Measurements from ENCODE around the gene TNNT2.

TNNT2 gene

DNA sequence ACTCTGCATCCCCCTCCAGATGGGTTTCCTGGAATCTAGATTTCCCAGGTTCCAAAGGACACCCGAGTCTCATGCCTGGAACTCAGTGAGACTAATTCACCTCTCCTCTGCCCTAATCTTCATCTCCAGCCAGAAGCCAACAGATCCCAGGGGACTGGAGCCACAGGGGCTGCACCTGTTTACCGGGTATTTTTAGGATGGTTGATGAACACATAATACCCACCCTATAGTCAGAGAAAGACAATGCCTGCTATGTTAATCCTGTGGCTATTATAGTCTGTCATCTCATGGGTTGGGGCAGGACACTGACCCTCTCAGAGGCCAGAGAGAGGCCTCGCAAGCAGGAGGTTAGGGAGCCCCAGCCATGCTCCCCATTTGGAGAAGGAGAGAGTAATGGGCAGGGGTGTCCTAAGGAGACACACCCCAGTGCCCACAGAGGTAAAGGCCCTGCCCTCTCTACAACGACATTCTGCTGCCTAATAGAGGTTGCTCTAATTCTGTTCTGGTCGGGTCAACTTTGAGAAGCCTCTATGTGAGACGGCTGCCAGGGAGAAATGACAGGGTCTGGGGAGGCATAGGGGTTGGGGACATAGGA is 45.1 kb upstream of the TNNT2 start:
- no peak overlapping the region for H2AFZ ChIP-seq
- no peaks in the 10 kb centered on the region for H3K27me3 ChIP-seq (ENCODE audit: control insufficient read depth, insufficient read depth, low read length)
- H3K79me2 ChIP-seq = no peaks in the 10 kb centered on the region
- H3K36me3 ChIP-seq (ENCODE audit: control insufficient read depth, insufficient read depth, low read length) = no peaks in the 10 kb centered on the region
- no peak overlapping the region for H3K4me3 ChIP-seq (ENCODE audit: low read depth, low read length)
- no peak overlapping the region for H3K9ac ChIP-seq
- no peaks in the 10 kb centered on the region for H3K4me1 ChIP-seq
- no peak overlapping the region for H3K27ac ChIP-seq
- TF ChIP-seq, protein P1, sequence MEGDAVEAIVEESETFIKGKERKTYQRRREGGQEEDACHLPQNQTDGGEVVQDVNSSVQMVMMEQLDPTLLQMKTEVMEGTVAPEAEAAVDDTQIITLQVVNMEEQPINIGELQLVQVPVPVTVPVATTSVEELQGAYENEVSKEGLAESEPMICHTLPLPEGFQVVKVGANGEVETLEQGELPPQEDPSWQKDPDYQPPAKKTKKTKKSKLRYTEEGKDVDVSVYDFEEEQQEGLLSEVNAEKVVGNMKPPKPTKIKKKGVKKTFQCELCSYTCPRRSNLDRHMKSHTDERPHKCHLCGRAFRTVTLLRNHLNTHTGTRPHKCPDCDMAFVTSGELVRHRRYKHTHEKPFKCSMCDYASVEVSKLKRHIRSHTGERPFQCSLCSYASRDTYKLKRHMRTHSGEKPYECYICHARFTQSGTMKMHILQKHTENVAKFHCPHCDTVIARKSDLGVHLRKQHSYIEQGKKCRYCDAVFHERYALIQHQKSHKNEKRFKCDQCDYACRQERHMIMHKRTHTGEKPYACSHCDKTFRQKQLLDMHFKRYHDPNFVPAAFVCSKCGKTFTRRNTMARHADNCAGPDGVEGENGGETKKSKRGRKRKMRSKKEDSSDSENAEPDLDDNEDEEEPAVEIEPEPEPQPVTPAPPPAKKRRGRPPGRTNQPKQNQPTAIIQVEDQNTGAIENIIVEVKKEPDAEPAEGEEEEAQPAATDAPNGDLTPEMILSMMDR (IDR thresholded peaks at IDR 0.05) = no peak
- no peak overlapping the region for H3K4me2 ChIP-seq (ENCODE audit: low read length)
- H3K9me3 ChIP-seq (ENCODE audit: control insufficient read depth, low read length) = no peaks in the 10 kb centered on the region

DNA sequence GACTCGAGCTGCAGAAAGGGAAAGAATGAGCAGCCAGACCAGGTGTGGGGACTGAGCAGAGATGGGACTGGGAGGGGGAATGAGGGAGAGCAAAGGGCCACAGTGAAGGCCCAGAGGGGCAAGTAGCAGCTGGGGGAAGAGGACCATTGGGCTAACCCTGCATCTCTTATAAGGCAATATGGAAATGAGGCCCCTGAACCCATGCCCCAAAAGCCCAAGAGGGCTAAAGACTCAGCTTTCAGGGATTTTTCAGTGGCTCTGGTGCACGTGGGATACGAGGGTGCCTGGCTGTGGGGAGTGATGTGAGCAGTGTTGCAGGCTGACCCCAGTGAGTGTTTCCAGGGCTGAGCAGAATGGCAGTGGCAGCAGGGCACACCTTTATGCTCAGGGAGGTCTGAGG is 44.5 kb upstream of the TNNT2 start:
- Histone ChIP-seq H3K4me3 (ENCODE audit: low read depth, low read length) (no peak overlapping the region), H3K4me1 (no peaks in the 10 kb centered on the region), H3K9me3 (ENCODE audit: control insufficient read depth, low read length) (no peaks in the 10 kb centered on the region), H3K9ac (no peak overlapping the region), H3K4me2 (ENCODE audit: low read length) (no peak overlapping the region), H3K36me3 (ENCODE audit: control insufficient read depth, insufficient read depth, low read length) (no peaks in the 10 kb centered on the region), H2AFZ (no peak overlapping the region), H3K79me2 (no peaks in the 10 kb centered on the region), H3K27me3 (ENCODE audit: control insufficient read depth, insufficient read depth, low read length) (no peaks in the 10 kb centered on the region), H3K27ac (no peak overlapping the region)
- TF ChIP-seq, protein P1 (IDR thresholded peaks at IDR 0.05) = no peak

DNA sequence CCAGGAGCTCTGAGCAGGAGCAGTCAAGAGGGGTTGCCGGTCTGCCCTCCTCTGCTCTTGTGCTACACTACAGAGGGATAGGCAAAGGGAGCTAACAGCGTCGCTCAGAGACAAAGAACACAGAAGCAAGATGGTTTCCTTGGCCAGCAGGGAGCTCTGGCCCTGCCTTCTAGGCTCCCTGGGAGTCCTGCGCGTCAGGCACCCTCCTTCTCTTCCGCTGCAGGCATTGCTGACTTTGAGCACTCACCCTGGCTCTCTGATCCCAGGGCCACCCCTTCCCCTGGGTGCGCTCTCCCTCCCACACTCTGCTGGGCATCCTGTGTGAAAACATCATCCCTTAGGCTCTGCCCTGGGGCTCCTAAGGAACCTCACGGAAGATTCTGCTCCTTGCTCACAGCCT is 43.6 kb upstream of the TNNT2 start:
- Histone ChIP-seq H3K4me2 (ENCODE audit: low read length) (no peak overlapping the region), H3K4me1 (no peaks in the 10 kb centered on the region), H3K79me2 (no peaks in the 10 kb centered on the region), H2AFZ (no peak overlapping the region), H3K9me3 (ENCODE audit: control insufficient read depth, low read length) (no peaks in the 10 kb centered on the region), H3K9ac (no peak overlapping the region), H3K27me3 (ENCODE audit: control insufficient read depth, insufficient read depth, low read length) (no peaks in the 10 kb centered on the region), H3K27ac (no peak overlapping the region), H3K36me3 (ENCODE audit: control insufficient read depth, insufficient read depth, low read length) (no peaks in the 10 kb centered on the region), H3K4me3 (ENCODE audit: low read depth, low read length) (no peak overlapping the region)
- TF ChIP-seq, protein P1 (IDR thresholded peaks at IDR 0.05) = no peak

DNA sequence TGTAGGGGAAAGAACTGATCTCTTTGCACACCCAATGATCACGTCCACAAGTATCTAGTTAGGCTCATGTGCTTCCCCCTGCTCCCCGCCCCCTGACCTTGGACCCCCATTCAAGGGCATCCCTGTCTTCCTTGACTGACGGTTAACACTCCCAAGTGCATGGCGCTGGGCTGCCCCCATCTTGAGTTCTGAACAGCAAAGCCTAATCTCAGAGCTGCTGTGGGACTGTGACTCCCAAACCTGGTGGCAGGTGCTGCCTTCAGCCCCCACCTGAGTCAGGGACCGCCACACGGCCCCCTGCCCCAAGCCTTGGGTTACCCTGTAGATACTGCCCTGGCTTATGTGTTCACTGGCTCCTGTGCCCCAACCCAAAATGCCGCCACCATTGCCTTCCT is 43.1 kb upstream of the TNNT2 start:
- Histone ChIP-seq H3K4me3 (ENCODE audit: low read depth, low read length) (no peak overlapping the region), H3K27me3 (ENCODE audit: control insufficient read depth, insufficient read depth, low read length) (no peaks in the 10 kb centered on the region), H3K4me1 (no peaks in the 10 kb centered on the region), H3K27ac (no peak overlapping the region), H3K79me2 (no peaks in the 10 kb centered on the region), H3K9ac (no peak overlapping the region), H2AFZ (no peak overlapping the region), H3K9me3 (ENCODE audit: control insufficient read depth, low read length) (no peaks in the 10 kb centered on the region), H3K4me2 (ENCODE audit: low read length) (no peak overlapping the region), H3K36me3 (ENCODE audit: control insufficient read depth, insufficient read depth, low read length) (no peaks in the 10 kb centered on the region)
- TF ChIP-seq, protein P1 (IDR thresholded peaks at IDR 0.05) = no peak

Data from parathyroid adenoma (tissue), 2 donors.